NCI-H69 (cell line): ENCODE results near the gene CELA1.
"Not testable (repeated sequence)": the region's sequence is repeated elsewhere in the genome, so short reads cannot be mapped to it uniquely, and the experiment has no call there.

ENCODE experiments used
- DNase-seq: peaks from one replicate; lab custom pipeline; 2025; lab: John Stamatoyannopoulos, UW

Gene CELA1

DNA sequence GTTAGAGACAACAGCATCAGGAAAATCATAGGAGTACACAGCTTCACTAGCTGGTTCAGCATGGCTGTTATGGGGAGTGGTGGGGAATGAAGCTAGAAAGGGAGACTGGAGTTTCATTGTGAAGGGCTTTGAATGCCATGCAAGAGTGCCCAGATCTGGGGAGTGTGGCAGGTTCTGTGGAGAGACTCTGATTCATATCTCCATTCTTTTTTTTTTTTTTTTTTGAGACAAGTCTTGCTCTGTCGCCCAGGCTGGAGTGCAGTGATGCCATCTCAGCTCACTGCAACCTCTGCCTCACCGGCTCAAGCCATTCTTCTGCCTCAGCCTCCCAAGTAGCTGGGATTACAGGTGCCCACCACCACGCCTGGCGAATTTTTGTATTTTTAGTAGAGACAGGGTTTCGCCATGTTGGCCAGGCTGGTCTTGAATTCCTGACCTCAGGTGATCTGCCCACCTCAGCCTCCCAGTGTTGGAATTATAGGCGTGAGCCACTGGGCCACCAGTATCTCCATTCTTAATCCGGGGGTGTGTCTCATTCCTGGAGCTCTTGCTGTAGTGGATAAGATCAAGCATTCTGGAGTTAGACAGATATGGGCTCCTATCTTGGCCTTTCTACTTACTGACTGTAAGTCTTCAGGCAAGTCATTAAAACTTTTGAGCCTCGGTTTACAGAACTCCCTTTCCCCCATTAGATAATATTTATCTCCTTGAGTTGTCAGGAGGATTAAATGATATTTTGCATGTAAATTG lies 28.2 kb downstream of the CELA1 start:
- DNase-seq = not testable (repeated sequence)

GRCh38 chr12:51311389-51311788 lies 35.1 kb downstream of the CELA1 start:
- no peak for DNase-seq

DNA sequence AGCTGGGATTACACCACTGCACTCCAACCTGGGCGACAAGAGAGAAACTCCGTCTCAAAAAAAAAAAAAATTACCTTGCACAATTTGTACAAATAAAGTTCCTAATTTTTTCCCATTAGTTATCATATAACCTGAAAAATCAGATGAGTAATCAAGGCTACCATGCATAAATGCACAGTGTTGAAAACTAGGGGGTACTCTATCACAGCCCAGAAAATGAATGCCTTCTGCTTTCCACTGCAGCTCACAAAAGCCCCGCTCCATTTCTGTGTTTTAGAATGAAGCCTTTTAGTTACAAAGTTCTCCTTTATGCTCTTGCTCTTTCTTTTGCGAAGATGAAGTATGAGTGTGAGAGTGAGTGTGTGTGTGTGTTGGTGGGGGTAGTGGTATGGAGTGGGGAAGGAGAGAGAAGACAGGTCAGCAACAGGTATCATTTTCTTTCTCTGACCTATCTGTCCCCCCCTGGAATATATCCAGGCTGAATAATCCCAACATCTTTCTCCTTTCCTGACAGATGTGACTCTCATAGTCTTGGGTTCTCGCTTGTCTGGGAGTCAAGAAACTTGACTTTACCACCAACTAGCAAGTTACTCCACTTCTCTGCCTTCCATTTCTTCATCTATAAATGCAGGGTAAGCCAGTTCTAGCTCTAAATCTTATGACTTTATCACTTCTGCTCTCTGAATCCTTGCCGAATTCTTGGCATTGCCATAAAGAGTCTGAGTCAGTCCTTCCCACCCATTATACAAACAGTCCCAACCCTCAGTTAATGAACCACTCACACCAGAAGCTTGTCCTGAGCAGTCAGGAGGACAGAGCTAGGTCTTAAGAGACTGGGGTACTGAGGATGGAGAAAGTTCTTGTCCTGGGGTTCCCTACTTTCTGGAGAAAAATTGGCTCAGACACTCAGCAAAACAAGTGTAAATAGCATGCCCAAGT lies 38.6 kb downstream of the CELA1 start:
- no peak for DNase-seq

DNA sequence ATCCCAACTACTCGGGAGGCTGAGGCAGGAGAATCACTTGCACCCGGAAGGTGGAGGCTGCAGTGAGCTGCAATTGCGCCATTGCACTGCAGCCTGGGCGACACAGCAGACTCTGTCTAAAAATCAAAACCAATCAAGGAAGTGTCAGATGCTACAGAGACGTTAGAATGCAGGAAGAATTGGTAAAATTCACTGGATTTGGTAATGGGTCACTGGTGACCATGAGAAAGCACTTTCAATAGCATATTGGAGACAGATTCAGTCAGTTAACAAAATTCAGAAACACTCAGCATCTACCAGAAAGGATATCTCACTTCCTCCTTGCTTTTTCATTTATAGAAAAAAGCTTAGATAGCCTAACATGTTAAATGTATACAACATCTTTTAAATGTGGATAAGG lies 40.0 kb downstream of the CELA1 start:
- DNase-seq = no peak

DNA sequence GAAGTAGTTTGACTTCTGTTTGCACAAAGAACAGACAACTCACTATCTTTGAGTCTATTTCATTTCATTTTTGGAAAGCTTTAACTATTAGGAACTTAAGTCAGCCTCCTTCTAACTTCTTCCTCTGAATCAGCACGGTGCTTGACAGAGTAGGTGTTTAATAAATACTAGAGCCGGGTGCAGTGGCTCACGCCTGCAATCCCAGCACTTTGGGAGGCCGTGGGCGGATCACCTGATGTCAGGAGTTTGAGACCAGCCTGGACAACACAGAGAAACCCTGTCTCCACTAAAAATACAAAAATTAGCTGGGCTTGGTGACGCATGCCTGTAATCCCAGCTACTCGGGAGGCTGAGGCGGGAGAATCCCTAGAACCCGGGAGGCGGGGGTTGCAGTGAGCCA lies 45.7 kb downstream of the CELA1 start:
- peak; percentile 28 for DNase-seq

GRCh38 chr12:51295651-51296050 lies 50.8 kb downstream of the CELA1 start:
- no peak for DNase-seq

DNA sequence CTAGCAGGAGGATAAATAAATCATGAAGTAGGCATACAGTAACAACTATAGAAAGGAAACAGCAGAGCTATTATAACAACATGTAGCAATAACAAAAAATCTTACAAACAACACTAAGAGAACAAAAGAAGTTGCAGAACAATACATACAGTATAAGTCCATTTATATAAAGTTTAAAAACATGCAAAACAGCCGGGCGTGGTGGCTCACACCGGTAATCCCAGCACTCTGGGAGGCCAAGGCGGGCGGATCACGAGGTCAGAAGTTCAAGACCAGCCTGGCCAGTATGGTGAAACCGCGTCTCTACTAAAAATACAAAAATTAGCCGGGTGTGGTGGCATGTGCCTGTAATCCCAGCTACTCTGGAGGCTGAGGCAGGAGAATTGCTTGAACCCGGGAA lies 52.4 kb downstream of the CELA1 start:
- DNase-seq = not testable (repeated sequence)

- no peak for DNase-seq
Observed at GRCh38 chr12:51293696-51294095, 52.8 kb downstream of the CELA1 start.

GRCh38 chr12:51291603-51292513 lies 54.6 kb downstream of the CELA1 start:
- DNase-seq = not testable (repeated sequence)

DNA sequence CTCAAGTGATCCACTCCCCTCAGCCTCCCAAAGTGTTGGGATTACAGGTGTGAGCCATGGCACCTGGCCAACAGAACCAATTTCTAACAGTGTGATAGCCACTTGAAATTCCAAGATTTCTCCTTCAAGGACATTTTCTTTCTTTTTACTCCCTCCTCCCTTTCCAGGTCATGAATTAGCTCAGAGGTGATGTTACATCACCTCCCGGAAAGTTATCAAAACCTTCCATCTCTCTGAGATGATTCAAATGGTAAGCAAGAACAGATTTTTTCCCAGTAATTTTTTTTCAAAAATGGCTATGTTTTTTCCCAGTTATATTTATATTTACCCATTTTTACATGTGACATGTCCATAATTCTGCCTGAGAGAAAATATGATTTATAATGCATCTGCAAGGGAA lies 60.6 kb downstream of the CELA1 start:
- DNase-seq = no peak

GRCh38 chr12:51281202-51281924 lies 65.1 kb downstream of the CELA1 start:
- no peak for DNase-seq
